Measurements from ENCODE around the gene NFATC2IP.

NFATC2IP gene

GRCh38 chr16:28927815-28928214, 22.9 kb upstream of the NFATC2IP start:
- no peak for TF ChIP-seq ZFX (IDR thresholded peaks at IDR 0.05; ENCODE audit: borderline replicate concordance)
- no peak overlapping the region for H3K27ac ChIP-seq

- H3K27ac ChIP-seq: no peak overlapping the region
- TF ChIP-seq CTCF (IDR thresholded peaks at IDR 0.05): no peak
- no peak for TF ChIP-seq ZFX (IDR thresholded peaks at IDR 0.05; ENCODE audit: borderline replicate concordance)
Measured at GRCh38 chr16:28930203-28930602, 20.5 kb upstream of the NFATC2IP start.

- H3K27ac ChIP-seq: no peak overlapping the region
- TF ChIP-seq ZFX (IDR thresholded peaks at IDR 0.05; ENCODE audit: borderline replicate concordance) (no peak), CTCF (IDR thresholded peaks at IDR 0.05) (no peak)
Measured at GRCh38 chr16:28930652-28931051, 20.1 kb upstream of the NFATC2IP start.

- H3K27ac ChIP-seq: no peak within 1 kb of the TSS
- TF ChIP-seq CTCF (IDR thresholded peaks at IDR 0.05) (no peak), ZFX (IDR thresholded peaks at IDR 0.05; ENCODE audit: borderline replicate concordance) (no peak)
Measured at GRCh38 chr16:28931801-28932225, 18.9 kb upstream of the NFATC2IP start, which contains the start of gene CD19. CD19 (plus strand) TSS chr16:28931971; CDS start chr16:28932001, 30 bp downstream.

GRCh38 chr16:28932339-28933141, 18.2 kb upstream of the NFATC2IP start:
- TF ChIP-seq ZFX (IDR thresholded peaks at IDR 0.05; ENCODE audit: borderline replicate concordance) (no peak), CTCF (IDR thresholded peaks at IDR 0.05) (no peak)
- H3K27ac ChIP-seq: no peak overlapping the region

DNA sequence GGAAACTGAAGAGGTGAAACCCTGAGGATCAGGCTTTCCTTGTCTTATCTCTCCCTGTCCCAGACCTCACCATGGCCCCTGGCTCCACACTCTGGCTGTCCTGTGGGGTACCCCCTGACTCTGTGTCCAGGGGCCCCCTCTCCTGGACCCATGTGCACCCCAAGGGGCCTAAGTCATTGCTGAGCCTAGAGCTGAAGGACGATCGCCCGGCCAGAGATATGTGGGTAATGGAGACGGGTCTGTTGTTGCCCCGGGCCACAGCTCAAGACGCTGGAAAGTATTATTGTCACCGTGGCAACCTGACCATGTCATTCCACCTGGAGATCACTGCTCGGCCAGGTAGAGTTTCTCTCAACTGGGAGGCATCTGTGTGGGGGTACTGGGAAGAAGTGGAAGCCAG, 17.6 kb upstream of the NFATC2IP start:
- no peak overlapping the region for H3K27ac ChIP-seq
- no peak for TF ChIP-seq CTCF (IDR thresholded peaks at IDR 0.05)
- TF ChIP-seq ZFX (IDR thresholded peaks at IDR 0.05; ENCODE audit: borderline replicate concordance): no peak

GRCh38 chr16:28935346-28935745, 15.4 kb upstream of the NFATC2IP start:
- no peak overlapping the region for H3K27ac ChIP-seq
- TF ChIP-seq CTCF (IDR thresholded peaks at IDR 0.05) (no peak), ZFX (IDR thresholded peaks at IDR 0.05; ENCODE audit: borderline replicate concordance) (no peak)
